GM12878 (cell line): ENCODE measurements around the gene CDK5RAP3. TPM values are rescaled to one million over a fixed set of nuclear protein-coding genes. Genes with fewer than 3 reads are reported as not detected.

ENCODE experiments used
- ATAC-seq: fragments of 200-7000 bp; cut with Tn5 transposase; 3 replicates; pipeline ENCODE4 v1.9.1; 2020; ENCODE audit warnings: mild to moderate bottlenecking, moderate library complexity
- BruUV-seq: library from RNA; stranded (reverse); fragments of 400-500 nt; replicated peaks from 2 replicates; lab custom pipeline; 2021; lab: Mats Ljungman, UMichigan
- CTCF ChIA-PET: fragments of 300-600 bp; sonication (Branson Sonifier 250); formaldehyde crosslinking; extraction: SDS; loops from one replicate; lab custom pipeline; 2021; ENCODE audit warnings: inconsistent platforms; lab: Yijun Ruan, JAX
- POLR2A ChIA-PET: fragments of 350-600 bp; formaldehyde crosslinking; extraction: SDS; loops from one replicate; lab custom pipeline; 2021; ENCODE audit warnings: inconsistent platforms; lab: Charles Lee
- RAD21 ChIA-PET: fragments of 300-600 bp; sonication (Branson Sonifier 250); formaldehyde crosslinking; loops from one replicate; lab custom pipeline; 2023; ENCODE audit warnings: antibody characterized with exemption; ENCODE audit not compliant: unreplicated experiment; lab: Charles Lee
- SMC1A ChIA-PET: fragments of 300-600 bp; sonication (Branson Sonifier 250); formaldehyde crosslinking; loops from one replicate; lab custom pipeline; 2023; ENCODE audit not compliant: unreplicated experiment, uncharacterized antibody; lab: Charles Lee
- DNase-seq: peaks from one replicate; pipeline ENCODE4 v3.0.0-alpha.2; 2011; ENCODE audit warnings: low read depth, low spot score
- FAIRE-seq: peaks from 3 replicates; lab custom pipeline; 2011; peaks lifted over from hg19 to GRCh38; lab: Jason Lieb, UNC
- H2AFZ ChIP-seq: 2 replicates; pipeline ENCODE4 v1.6.0; 2011; ENCODE audit warnings: low read depth, low read length, control low read depth; ENCODE audit not compliant: control insufficient read depth
- H3K27ac ChIP-seq: 2 replicates; pipeline ENCODE4 v1.5.1; 2011; ENCODE audit warnings: control low read depth; ENCODE audit not compliant: control insufficient read depth, insufficient read depth
- H3K27me3 ChIP-seq, 2 experiments: replicated peaks in 1 of 2; 2 replicates each; pipeline versions ENCODE4 v1.6.0 to v1.6.1; 2011; ENCODE audit warnings: low read length in 1 of 2; ENCODE audit not compliant: control insufficient read depth in 2 of 2, insufficient read depth in 2 of 2
- H3K36me3 ChIP-seq, 2 experiments: 2 replicates each; pipeline ENCODE4 v1.5.1; 2011; ENCODE audit warnings: low read length in 1 of 2; ENCODE audit not compliant: control insufficient read depth in 2 of 2, insufficient read depth in 2 of 2
- H3K4me1 ChIP-seq: 2 replicates; pipeline ENCODE4 v1.6.1; 2011; ENCODE audit warnings: mild to moderate bottlenecking, low read length, moderate library complexity, mixed read lengths; ENCODE audit not compliant: control insufficient read depth, insufficient read depth
- H3K4me2 ChIP-seq: 2 replicates; pipeline ENCODE4 v1.6.0; 2011; ENCODE audit warnings: control low read depth; ENCODE audit not compliant: control insufficient read depth, insufficient read depth
- H3K4me3 ChIP-seq: fragments of 200-600 bp; sonication (generic); 2 replicates; pipeline ENCODE4 v1.5.1; 2016
- H3K79me2 ChIP-seq: 2 replicates; pipeline ENCODE4 v1.6.0; 2011; ENCODE audit warnings: low read length; ENCODE audit not compliant: control insufficient read depth, insufficient read depth
- H3K9ac ChIP-seq: 2 replicates; pipeline ENCODE4 v1.8.0; 2011; ENCODE audit warnings: low read length, control low read depth, mixed read lengths; ENCODE audit not compliant: control insufficient read depth, insufficient read depth
- H3K9me3 ChIP-seq: replicated peaks from 3 replicates; pipeline ENCODE4 v1.5.1; 2011; ENCODE audit warnings: mild to moderate bottlenecking, low read length; ENCODE audit not compliant: control insufficient read depth, insufficient read depth
- H4K20me1 ChIP-seq: 2 replicates; pipeline ENCODE4 v1.6.0; 2011; ENCODE audit not compliant: control insufficient read depth, insufficient read depth
- NFIC ChIP-seq: IDR thresholded peaks from 2 replicates; pipeline ENCODE4 v1.6.1; 2012; ENCODE audit warnings: low read depth, mild to moderate bottlenecking, inconsistent platforms, low read length, moderate library complexity
- PML ChIP-seq: IDR thresholded peaks from 2 replicates; pipeline ENCODE4 v1.6.1; 2012; ENCODE audit warnings: low read length, inconsistent platforms
- RUNX3 ChIP-seq: IDR thresholded peaks from 2 replicates; pipeline ENCODE4 v1.6.1; 2012; ENCODE audit warnings: low read length, inconsistent platforms
- SREBF2 ChIP-seq: IDR thresholded peaks from 2 replicates; pipeline ENCODE4 v1.6.1; 2012; ENCODE audit warnings: mild to moderate bottlenecking, low read length
- TCF7 ChIP-seq: IDR thresholded peaks from 2 replicates; pipeline ENCODE4 v1.6.1; 2014; ENCODE audit warnings: antibody characterized with exemption, borderline replicate concordance
- ZNF622 ChIP-seq: fragments of 450-650 bp; IDR thresholded peaks from 2 replicates; pipeline ENCODE4 v1.6.1; 2017; ENCODE audit warnings: mild to moderate bottlenecking, inconsistent platforms
- WGBS: methylation state at CpG from one replicate; pipeline ENCODE4 v1.1.6; 2016; ENCODE audit warnings: low lambda C conversion rate; ENCODE audit not compliant: insufficient replicate concordance, insufficient coverage; ENCODE audit errors: missing lambda C conversion rate; 5-methylcytosine and 5-hydroxymethylcytosine counted together
- in situ Hi-C: fragments of 300-500 bp; cut with MboI; formaldehyde crosslinking; loops from 9 replicates; pipeline ENCODE4 v1.14.3; 2018; ENCODE audit warnings: mixed read lengths
- intact Hi-C: fragments of 100-400 bp; cut with micrococcal nuclease; formaldehyde crosslinking; loops from one replicate; pipeline ENCODE4 v1.14.2; 2022; ENCODE audit not compliant: unreplicated experiment
- polyA plus RNA-seq, 11 experiments: library from polyadenylated mRNA; depleted of rRNA in 4 of 11; unstranded in 6 of 11; stranded (reverse) in 5 of 11; fragments of >200 nt; fragmentation: Nextera tagmentation in 4 of 11; fragmentation: Illumina TruSeq in 1 of 11; extraction: Ambion mirVana in 4 of 11; extraction: Trizol in 1 of 11; gene quantifications; 1 replicate in 1 of 11; 2 replicates in 10 of 11; pipeline versions ENCODE4 v1.2.1 to v1.2.3, GENCODE V29; 2011 to 2016; ENCODE audit warnings: inconsistent platforms in 2 of 11, missing spikeins in 2 of 11, low read depth in 1 of 11
- total RNA-seq, 4 experiments: library from RNA; depleted of rRNA in 3 of 4; stranded (reverse); fragments of >200 nt in 3 of 4; fragmentation: Illumina TruSeq in 1 of 4; extraction: Trizol in 1 of 4; gene quantifications; 2 replicates each; pipeline versions ENCODE4 v1.2.1 to v1.2.3, GENCODE V29; 2013 to 2021
- TF ChIP-seq, protein P1 (sequence below): IDR thresholded peaks from 2 replicates; pipeline ENCODE4 v1.6.1; 2011; ENCODE audit warnings: borderline replicate concordance, low read depth, mild to moderate bottlenecking, moderate library complexity, mixed read lengths, low read length; ENCODE audit not compliant: insufficient read depth; ENCODE audit errors: extremely low read length
- TF ChIP-seq, protein P2 (sequence below): fragments of 450-650 bp; conservative IDR thresholded peaks from 2 replicates; pipeline ENCODE4 v1.6.1; 2017; ENCODE audit warnings: mild to moderate bottlenecking, moderate library complexity

Gene CDK5RAP3
- total and polyA plus RNA-seq, 10 of the 15 experiments (the other 5 are each of a cell fraction or from before 2014, with no cell fraction given) = 69.4 to 237 (median 160) TPM

DNA sequence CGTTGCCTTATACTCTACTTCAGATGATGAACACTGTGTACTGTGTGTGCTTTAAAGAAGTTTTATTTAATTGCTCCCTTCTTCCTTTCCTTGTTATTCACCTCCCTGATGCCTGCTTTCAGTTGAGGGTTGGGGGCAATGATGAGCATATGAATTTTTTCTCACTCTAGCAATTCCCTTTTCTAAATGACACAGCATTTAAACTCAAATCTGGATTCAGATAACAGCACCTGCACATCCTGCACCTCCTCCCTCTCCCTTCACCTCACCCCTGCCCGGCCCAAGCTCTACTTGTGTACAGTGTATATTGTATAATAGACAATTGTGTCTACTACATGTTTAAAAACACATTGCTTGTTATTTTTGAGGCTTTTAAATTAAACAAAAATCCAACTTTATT is 42.5 kb upstream of the CDK5RAP3 start:
- H3K4me2 ChIP-seq = no peak overlapping the region
- intact Hi-C loops (no loop called here), in situ Hi-C loops (no loop called here)
- H3K27ac ChIP-seq = no peak overlapping the region
- peaks cover 0 to 4% of the 10 kb centered on the region in 2 experiments; a peak in 3 of 4 replicates for H3K36me3 ChIP-seq
- no peaks in the 10 kb centered on the region for H3K79me2 ChIP-seq
- no peak overlapping the region for H2AFZ ChIP-seq
- no peaks in the 10 kb centered on the region for H4K20me1 ChIP-seq
- CTCF ChIA-PET = interaction anchor here (1.2 kb wide), 1 partner anchor 22 kb away, joined by 4 read pairs; no protein-coding TSS in a partner anchor
- no peak overlapping the region for H3K4me3 ChIP-seq
- 97% methylated on average over 2 of the region's 2 CpGs for WGBS
- no peak overlapping the region for H3K9ac ChIP-seq
- ATAC-seq (no peak), DNase-seq (no peak), FAIRE-seq (no peak)
- no TSS peak for BruUV-seq
- RAD21 ChIA-PET = interaction anchor here (1.2 kb wide), 1 partner anchor 88 kb away, joined by 3 read pairs; the partner anchor contains the start of gene SCRN2
- no peaks in the 10 kb centered on the region for H3K4me1 ChIP-seq
- TF ChIP-seq, protein P1, sequence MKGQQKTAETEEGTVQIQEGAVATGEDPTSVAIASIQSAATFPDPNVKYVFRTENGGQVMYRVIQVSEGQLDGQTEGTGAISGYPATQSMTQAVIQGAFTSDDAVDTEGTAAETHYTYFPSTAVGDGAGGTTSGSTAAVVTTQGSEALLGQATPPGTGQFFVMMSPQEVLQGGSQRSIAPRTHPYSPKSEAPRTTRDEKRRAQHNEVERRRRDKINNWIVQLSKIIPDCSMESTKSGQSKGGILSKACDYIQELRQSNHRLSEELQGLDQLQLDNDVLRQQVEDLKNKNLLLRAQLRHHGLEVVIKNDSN = no peak
- TF ChIP-seq ZNF622 (no peak), SREBF2 (no peak), RUNX3 (no peak), PML (no peak), NFIC (no peak), TCF7 (no peak)
- TF ChIP-seq, protein P2, sequence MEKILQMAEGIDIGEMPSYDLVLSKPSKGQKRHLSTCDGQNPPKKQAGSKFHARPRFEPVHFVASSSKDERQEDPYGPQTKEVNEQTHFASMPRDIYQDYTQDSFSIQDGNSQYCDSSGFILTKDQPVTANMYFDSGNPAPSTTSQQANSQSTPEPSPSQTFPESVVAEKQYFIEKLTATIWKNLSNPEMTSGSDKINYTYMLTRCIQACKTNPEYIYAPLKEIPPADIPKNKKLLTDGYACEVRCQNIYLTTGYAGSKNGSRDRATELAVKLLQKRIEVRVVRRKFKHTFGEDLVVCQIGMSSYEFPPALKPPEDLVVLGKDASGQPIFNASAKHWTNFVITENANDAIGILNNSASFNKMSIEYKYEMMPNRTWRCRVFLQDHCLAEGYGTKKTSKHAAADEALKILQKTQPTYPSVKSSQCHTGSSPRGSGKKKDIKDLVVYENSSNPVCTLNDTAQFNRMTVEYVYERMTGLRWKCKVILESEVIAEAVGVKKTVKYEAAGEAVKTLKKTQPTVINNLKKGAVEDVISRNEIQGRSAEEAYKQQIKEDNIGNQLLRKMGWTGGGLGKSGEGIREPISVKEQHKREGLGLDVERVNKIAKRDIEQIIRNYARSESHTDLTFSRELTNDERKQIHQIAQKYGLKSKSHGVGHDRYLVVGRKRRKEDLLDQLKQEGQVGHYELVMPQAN = no peak
- SMC1A ChIA-PET = interaction anchor here (1.1 kb wide), 1 partner anchor 9 kb away, joined by 3 read pairs; no protein-coding TSS in a partner anchor
- H3K27me3 ChIP-seq = no peaks in the 10 kb centered on the region
- POLR2A ChIA-PET = no interaction called here
- no peaks in the 10 kb centered on the region for H3K9me3 ChIP-seq
